K562 (cell line): Measurements from ENCODE around the gene ERLEC1. TPM values are rescaled to one million over a fixed set of nuclear protein-coding genes. Genes with fewer than 3 reads are reported as not detected.

Source experiments
- CGGBP1 ChIP-seq: fragments of 250-450 bp; sonication (Bioruptor Pico); IDR thresholded peaks from 2 replicates; pipeline ENCODE4 v1.9.0; 2021; ENCODE audit warnings: mild to moderate bottlenecking
- MXI1 ChIP-seq: IDR thresholded peaks from 2 replicates; pipeline ENCODE4 v1.6.1; 2011; ENCODE audit warnings: low read depth, mild to moderate bottlenecking, improper control_type of control experiment, low read length
- MYC ChIP-seq, 2 experiments: fragments of 250-450 bp in 1 of 2; sonication (Bioruptor Pico) in 1 of 2; IDR thresholded peaks; 2 replicates each; pipeline versions ENCODE4 v1.5.1 to v1.6.1; 2012 to 2021; ENCODE audit warnings: low read depth in 2 of 2, borderline replicate concordance in 1 of 2, improper control_type of control experiment in 1 of 2, low read length in 1 of 2, mild to moderate bottlenecking in 1 of 2, moderate library complexity in 1 of 2
- PURB ChIP-seq: sonication (generic); formaldehyde crosslinking; IDR thresholded peaks from 2 replicates; pipeline ENCODE4 v1.9.0; 2021; ENCODE audit warnings: low read depth, mild to moderate bottlenecking, missing genetic modification reagents
- TCF7L2 ChIP-seq: fragments of 150-350 bp; IDR thresholded peaks from 2 replicates; pipeline ENCODE4 v1.6.1; 2016; ENCODE audit warnings: low read depth, mild to moderate bottlenecking, low read length, moderate library complexity
- ZFP91 ChIP-seq: sonication (generic); formaldehyde crosslinking; IDR thresholded peaks from 2 replicates; pipeline ENCODE4 v1.8.0; 2022; ENCODE audit warnings: mild to moderate bottlenecking, missing genetic modification reagents
- ZNF24 ChIP-seq: fragments of 450-650 bp; IDR thresholded peaks from 2 replicates; pipeline ENCODE4 v1.6.1; 2016
- ZNF398 ChIP-seq: fragments of 250-450 bp; sonication (Bioruptor Pico); IDR thresholded peaks from 2 replicates; pipeline ENCODE4 v1.8.0; 2021; ENCODE audit warnings: moderate library complexity, mild to moderate bottlenecking, inconsistent platforms
- ZNF444 ChIP-seq: fragments of 250-450 bp; sonication (Bioruptor Pico); IDR thresholded peaks from 2 replicates; pipeline ENCODE4 v1.4.0; 2020; ENCODE audit warnings: mild to moderate bottlenecking, moderate library complexity
- ZNF639 ChIP-seq, 2 experiments: fragments of 200-800 bp in 1 of 2; sonication (Bioruptor generic) in 1 of 2; sonication (generic) in 1 of 2; formaldehyde crosslinking in 1 of 2; IDR thresholded peaks in 1 of 2; conservative IDR thresholded peaks in 1 of 2; 2 replicates each; pipeline versions ENCODE4 v1.5.0 to v1.6.1; 2016 to 2020; ENCODE audit warnings: missing compliant biosample characterization in 1 of 2, missing genetic modification characterization in 1 of 2, missing genetic modification reagents in 1 of 2
- polyA plus RNA-seq, 8 experiments: library from polyadenylated mRNA; depleted of rRNA in 4 of 8; stranded (reverse) in 5 of 8; unstranded in 3 of 8; fragments of >200 nt; fragmentation: Nextera tagmentation in 2 of 8; fragmentation: Illumina TruSeq in 1 of 8; extraction: Ambion mirVana in 2 of 8; extraction: Trizol in 1 of 8; gene quantifications; 2 replicates each; pipeline versions ENCODE4 v1.2.1 to v1.2.3, GENCODE V29; 2011 to 2014; ENCODE audit warnings: inconsistent platforms in 1 of 8, missing spikeins in 1 of 8
- total RNA-seq, 7 experiments: library from RNA; depleted of rRNA in 6 of 7; stranded (reverse); fragments of >200 nt in 6 of 7; fragmentation: Illumina TruSeq in 2 of 7; extraction: Trizol in 2 of 7; gene quantifications; 2 replicates each; pipeline versions ENCODE4 v1.2.1 to v1.2.3, GENCODE V29; 2011 to 2021; ENCODE audit warnings: low replicate concordance in 1 of 7

Gene ERLEC1
- total and polyA plus RNA-seq, 9 of the 15 experiments (the other 6 are each of a cell fraction or from before 2014, with no cell fraction given) = 12.0 to 41.6 (median 30.6) TPM

GRCh38 chr2:53787614-53788289 is 908 bp downstream of the ERLEC1 start (continued):
- TF ChIP-seq ZFP91 (no peak), CGGBP1 (CRISPR knock-in tag) (no peak), ZNF444 (no peak), MYC (IDR thresholded peaks at IDR 0.05; ENCODE audit: low read depth, low read length) (peak; percentile 54; the same call in 1 of the 2 replicates), MYC (CRISPR knock-in tag; IDR thresholded peaks at IDR 0.05; ENCODE audit: borderline replicate concordance, low read depth) (no peak), TCF7L2 (no peak), ZNF639 (CRISPR knock-in tag; conservative IDR thresholded peaks at IDR 0.05 in 1 of 2, IDR thresholded peaks at IDR 0.05 in 1 of 2) (no peak), ZNF398 (no peak), ZNF24 (0 out of 2 replicates have a peak, but pooled peaks have one; percentile 2), MXI1 (0 out of 2 replicates have a peak, but pooled peaks have one; percentile 49), PURB (CRISPR knock-in tag) (no peak)
